ENCODE measurements around the gene MYO5B. TPM values are rescaled to one million over a fixed set of nuclear protein-coding genes. Genes with fewer than 3 reads are reported as not detected.

MYO5B gene
- total and polyA plus RNA-seq, 10 of the 15 experiments (the other 5 are each of a cell fraction or from before 2014, with no cell fraction given) = 2.5 to 4.5 (median 3.3) TPM

- WGBS (ENCODE audit: insufficient coverage, insufficient replicate concordance, low lambda C conversion rate, missing lambda C conversion rate) = 41% methylated on average over 5 of the region's 5 CpGs
- no peak overlapping the region for H2AFZ ChIP-seq (ENCODE audit: control insufficient read depth, low read depth, low read length)
- no peak overlapping the region for H3K4me2 ChIP-seq (ENCODE audit: control insufficient read depth, insufficient read depth)
- no peaks in the 10 kb centered on the region for H4K20me1 ChIP-seq (ENCODE audit: control insufficient read depth, insufficient read depth)
- ChIA-PET SMC1A (ENCODE audit: uncharacterized antibody, unreplicated experiment) (no interaction called here), CTCF (interaction anchor here (0.9 kb wide), 1 partner anchor 8 kb away, joined by 4 read pairs; no protein-coding TSS in a partner anchor), RAD21 (ENCODE audit: unreplicated experiment) (no interaction called here), POLR2A (no interaction called here)
- TF ChIP-seq MTA3 (IDR thresholded peaks at IDR 0.05; ENCODE audit: borderline replicate concordance, low read length) (no peak), BACH1 (IDR thresholded peaks at IDR 0.05; ENCODE audit: borderline replicate concordance) (no peak), SKIL (IDR thresholded peaks at IDR 0.05; ENCODE audit: low read depth, poor library complexity, severe bottlenecking) (no peak), EP300 (IDR thresholded peaks at IDR 0.05; ENCODE audit: borderline replicate concordance in 1 of 2, control insufficient read depth in 1 of 2, low read depth in 2 of 2, low read length in 2 of 2) (no peak), PAX5 (IDR thresholded peaks at IDR 0.05; ENCODE audit: borderline replicate concordance, low read depth, low read length) (no peak), MXI1 (IDR thresholded peaks at IDR 0.05; ENCODE audit: low read depth, low read length) (no peak), LARP7 (IDR thresholded peaks at IDR 0.05) (no peak), E2F4 (IDR thresholded peaks at IDR 0.05; ENCODE audit: low read depth, low read length) (no peak), ZNF622 (IDR thresholded peaks at IDR 0.05) (no peak), FOXK2 (IDR thresholded peaks at IDR 0.05) (no peak)
- no peaks in the 10 kb centered on the region for H3K79me2 ChIP-seq (ENCODE audit: control insufficient read depth, insufficient read depth, low read length)
- no peak overlapping the region for H3K27ac ChIP-seq (ENCODE audit: control insufficient read depth, insufficient read depth)
- ATAC-seq (no peak), FAIRE-seq (no peak), DNase-seq (ENCODE audit: low read depth, low spot score) (no peak)
- H3K9me3 ChIP-seq (replicated peaks; ENCODE audit: control insufficient read depth, insufficient read depth, low read length) = no peaks in the 10 kb centered on the region; the same call in 2 of the 3 replicates
- in situ Hi-C loops (cut with MboI) (no loop called here), intact Hi-C loops (cut with micrococcal nuclease; ENCODE audit: unreplicated experiment) (no loop called here)
- no peaks in the 10 kb centered on the region for H3K4me1 ChIP-seq (ENCODE audit: control insufficient read depth, insufficient read depth, low read length)
- H3K27me3 ChIP-seq (replicated peaks in 1 of 2; ENCODE audit: control insufficient read depth in 2 of 2, insufficient read depth in 2 of 2, low read length in 1 of 2) = peaks cover 0 to 12% of the 10 kb centered on the region in 2 experiments; a peak in 1 of 4 replicates
- no peaks in the 10 kb centered on the region for H3K36me3 ChIP-seq (ENCODE audit: control insufficient read depth in 2 of 2, insufficient read depth in 2 of 2, low read length in 1 of 2)
- BruUV-seq (replicated peaks) = no TSS peak
- H3K4me3 ChIP-seq = no peak overlapping the region
- no peak overlapping the region for H3K9ac ChIP-seq (ENCODE audit: control insufficient read depth, insufficient read depth, low read length)
Measured at GRCh38 chr18:49917742-49918141, 277.2 kb downstream of the MYO5B start.
